ENCODE results near the gene NDRG4. TPM values are rescaled to one million over a fixed set of nuclear protein-coding genes. Genes with fewer than 3 reads are reported as not detected.

The NDRG4 gene
- total and polyA plus RNA-seq, 2 experiments from 2014 or later = 16.3 to 32.1 TPM

DNA sequence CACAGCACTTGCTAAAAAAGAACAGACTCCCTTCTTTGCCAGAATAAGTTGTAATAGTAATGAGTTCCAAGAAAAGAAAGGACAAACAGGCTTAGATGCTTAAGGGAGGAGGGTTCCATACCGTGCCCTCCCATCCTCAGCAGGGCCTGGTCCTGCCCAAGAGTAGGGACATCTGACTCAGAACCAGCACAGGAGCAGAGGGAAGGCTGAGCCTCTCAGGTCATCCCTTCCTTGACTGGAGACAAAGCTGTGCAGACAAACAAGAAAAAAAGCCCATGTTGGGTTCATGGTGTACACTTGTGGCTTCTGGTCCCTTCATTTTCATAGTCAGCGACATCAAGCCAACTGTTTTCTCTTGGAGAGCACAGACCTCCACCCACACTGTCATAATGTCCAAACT lies 44.2 kb upstream of the NDRG4 start (continued):
- TF ChIP-seq, protein P1, sequence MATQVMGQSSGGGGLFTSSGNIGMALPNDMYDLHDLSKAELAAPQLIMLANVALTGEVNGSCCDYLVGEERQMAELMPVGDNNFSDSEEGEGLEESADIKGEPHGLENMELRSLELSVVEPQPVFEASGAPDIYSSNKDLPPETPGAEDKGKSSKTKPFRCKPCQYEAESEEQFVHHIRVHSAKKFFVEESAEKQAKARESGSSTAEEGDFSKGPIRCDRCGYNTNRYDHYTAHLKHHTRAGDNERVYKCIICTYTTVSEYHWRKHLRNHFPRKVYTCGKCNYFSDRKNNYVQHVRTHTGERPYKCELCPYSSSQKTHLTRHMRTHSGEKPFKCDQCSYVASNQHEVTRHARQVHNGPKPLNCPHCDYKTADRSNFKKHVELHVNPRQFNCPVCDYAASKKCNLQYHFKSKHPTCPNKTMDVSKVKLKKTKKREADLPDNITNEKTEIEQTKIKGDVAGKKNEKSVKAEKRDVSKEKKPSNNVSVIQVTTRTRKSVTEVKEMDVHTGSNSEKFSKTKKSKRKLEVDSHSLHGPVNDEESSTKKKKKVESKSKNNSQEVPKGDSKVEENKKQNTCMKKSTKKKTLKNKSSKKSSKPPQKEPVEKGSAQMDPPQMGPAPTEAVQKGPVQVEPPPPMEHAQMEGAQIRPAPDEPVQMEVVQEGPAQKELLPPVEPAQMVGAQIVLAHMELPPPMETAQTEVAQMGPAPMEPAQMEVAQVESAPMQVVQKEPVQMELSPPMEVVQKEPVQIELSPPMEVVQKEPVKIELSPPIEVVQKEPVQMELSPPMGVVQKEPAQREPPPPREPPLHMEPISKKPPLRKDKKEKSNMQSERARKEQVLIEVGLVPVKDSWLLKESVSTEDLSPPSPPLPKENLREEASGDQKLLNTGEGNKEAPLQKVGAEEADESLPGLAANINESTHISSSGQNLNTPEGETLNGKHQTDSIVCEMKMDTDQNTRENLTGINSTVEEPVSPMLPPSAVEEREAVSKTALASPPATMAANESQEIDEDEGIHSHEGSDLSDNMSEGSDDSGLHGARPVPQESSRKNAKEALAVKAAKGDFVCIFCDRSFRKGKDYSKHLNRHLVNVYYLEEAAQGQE (IDR thresholded peaks at IDR 0.05; ENCODE audit: unreplicated experiment) = no peak
- TF ChIP-seq ZNF331 (CRISPR knock-in tag; IDR thresholded peaks at IDR 0.05; ENCODE audit: low read depth) (no peak), EZH2 (IDR thresholded peaks at IDR 0.05; ENCODE audit: low read depth, unreplicated experiment) (no peak), STAT1 (IDR thresholded peaks at IDR 0.05; ENCODE audit: unreplicated experiment) (no peak)

DNA sequence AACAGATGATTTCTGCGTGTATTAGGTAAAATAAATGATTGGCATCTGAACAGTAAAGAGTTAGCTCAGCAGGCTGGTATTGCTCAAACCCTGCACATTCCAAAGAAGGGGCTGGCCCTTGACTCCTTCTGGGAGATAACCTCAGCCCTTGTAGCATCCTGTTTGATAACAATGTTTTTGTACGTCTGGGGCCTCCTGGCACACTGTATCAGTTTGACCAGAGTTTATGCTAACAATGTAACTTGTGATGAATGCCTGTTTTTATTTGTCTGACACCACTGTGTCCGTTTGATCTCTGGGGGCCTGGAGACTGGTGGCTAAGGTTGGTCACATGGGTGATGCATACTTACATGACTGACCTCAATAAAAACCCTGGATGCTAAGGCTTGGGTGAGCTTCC lies 43.8 kb upstream of the NDRG4 start:
- no peak for ATAC-seq
- no peaks in the 10 kb centered on the region for H3K9me3 Mint-ChIP-seq
- Histone ChIP-seq H4K20me1 (replicated peaks; ENCODE audit: insufficient read depth) (no peaks in the 10 kb centered on the region), H3K27ac (ENCODE audit: low read depth) (no peak overlapping the region), H3K4me2 (no peak overlapping the region), H3K36me3 (ENCODE audit: insufficient read depth) (no peaks in the 10 kb centered on the region), H3K4me1 (ENCODE audit: insufficient read depth) (no peaks in the 10 kb centered on the region), H3K79me2 (replicated peaks; ENCODE audit: insufficient read depth) (no peaks in the 10 kb centered on the region), H2AFZ (no peak overlapping the region), H3K4me3 (no peak overlapping the region), H3F3A (replicated peaks; ENCODE audit: low read depth) (no peaks in the 10 kb centered on the region), H3K27me3 (ENCODE audit: insufficient read depth) (peaks cover 6% of the 10 kb centered on the region; the same call in 1 of the 2 replicates), H3K9me2 (ENCODE audit: insufficient read depth) (no peaks in the 10 kb centered on the region)
- peaks cover 8% of the 10 kb centered on the region for H3K27me3 Mint-ChIP-seq (ENCODE audit: insufficient read depth, low read depth, poor library complexity)
- H3K27ac Mint-ChIP-seq = no peak overlapping the region
- no peak overlapping the region for H3K4me3 Mint-ChIP-seq
- peaks cover 2% of the 10 kb centered on the region; the same call in 1 of the 3 replicates for H3K4me1 Mint-ChIP-seq
- DNase-seq (ENCODE audit: low spot score) = no peak
- H3K36me3 Mint-ChIP-seq (ENCODE audit: low read depth) = no peaks in the 10 kb centered on the region
- no peak for TF ChIP-seq EZH2 (IDR thresholded peaks at IDR 0.05; ENCODE audit: low read depth, unreplicated experiment)
- no peak for TF ChIP-seq POLR2AphosphoS5 (IDR thresholded peaks at IDR 0.05; ENCODE audit: low read depth)
- TF ChIP-seq, protein P2, sequence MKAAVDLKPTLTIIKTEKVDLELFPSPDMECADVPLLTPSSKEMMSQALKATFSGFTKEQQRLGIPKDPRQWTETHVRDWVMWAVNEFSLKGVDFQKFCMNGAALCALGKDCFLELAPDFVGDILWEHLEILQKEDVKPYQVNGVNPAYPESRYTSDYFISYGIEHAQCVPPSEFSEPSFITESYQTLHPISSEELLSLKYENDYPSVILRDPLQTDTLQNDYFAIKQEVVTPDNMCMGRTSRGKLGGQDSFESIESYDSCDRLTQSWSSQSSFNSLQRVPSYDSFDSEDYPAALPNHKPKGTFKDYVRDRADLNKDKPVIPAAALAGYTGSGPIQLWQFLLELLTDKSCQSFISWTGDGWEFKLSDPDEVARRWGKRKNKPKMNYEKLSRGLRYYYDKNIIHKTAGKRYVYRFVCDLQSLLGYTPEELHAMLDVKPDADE (IDR thresholded peaks at IDR 0.05) = no peak
- TF ChIP-seq ZNF114 (CRISPR knock-in tag; IDR thresholded peaks at IDR 0.05) = no peak
- TF ChIP-seq, protein P1 (IDR thresholded peaks at IDR 0.05; ENCODE audit: unreplicated experiment) = no peak
- TF ChIP-seq, protein P3, sequence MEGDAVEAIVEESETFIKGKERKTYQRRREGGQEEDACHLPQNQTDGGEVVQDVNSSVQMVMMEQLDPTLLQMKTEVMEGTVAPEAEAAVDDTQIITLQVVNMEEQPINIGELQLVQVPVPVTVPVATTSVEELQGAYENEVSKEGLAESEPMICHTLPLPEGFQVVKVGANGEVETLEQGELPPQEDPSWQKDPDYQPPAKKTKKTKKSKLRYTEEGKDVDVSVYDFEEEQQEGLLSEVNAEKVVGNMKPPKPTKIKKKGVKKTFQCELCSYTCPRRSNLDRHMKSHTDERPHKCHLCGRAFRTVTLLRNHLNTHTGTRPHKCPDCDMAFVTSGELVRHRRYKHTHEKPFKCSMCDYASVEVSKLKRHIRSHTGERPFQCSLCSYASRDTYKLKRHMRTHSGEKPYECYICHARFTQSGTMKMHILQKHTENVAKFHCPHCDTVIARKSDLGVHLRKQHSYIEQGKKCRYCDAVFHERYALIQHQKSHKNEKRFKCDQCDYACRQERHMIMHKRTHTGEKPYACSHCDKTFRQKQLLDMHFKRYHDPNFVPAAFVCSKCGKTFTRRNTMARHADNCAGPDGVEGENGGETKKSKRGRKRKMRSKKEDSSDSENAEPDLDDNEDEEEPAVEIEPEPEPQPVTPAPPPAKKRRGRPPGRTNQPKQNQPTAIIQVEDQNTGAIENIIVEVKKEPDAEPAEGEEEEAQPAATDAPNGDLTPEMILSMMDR (conservative IDR thresholded peaks at IDR 0.05; ENCODE audit: low read depth in 2 of 2) = no peak
